Measurements from ENCODE around the gene FBLN1.

The FBLN1 gene

GRCh38 chr22:45576273-45576625 lies 73.6 kb downstream of the FBLN1 start:
- in situ Hi-C loops (cut with MboI; ENCODE audit: low sequenced_read_pairs, unreplicated experiment) = loop anchor here (5.0 kb wide), 1 partner anchor 391 kb away; no protein-coding TSS in a partner anchor
- TF ChIP-seq CTCF (IDR thresholded peaks at IDR 0.05; ENCODE audit: borderline replicate concordance, control extremely low read depth, extremely low read depth, insufficient read depth, missing control alignments) = no peak
- DNase-seq (ENCODE audit: low spot score) = no peak

GRCh38 chr22:45576730-45577464 lies 74.2 kb downstream of the FBLN1 start:
- in situ Hi-C loops (cut with MboI; ENCODE audit: low sequenced_read_pairs, unreplicated experiment) = loop anchor here (5.0 kb wide), 1 partner anchor 390 kb away; no protein-coding TSS in a partner anchor
- TF ChIP-seq CTCF (IDR thresholded peaks at IDR 0.05; ENCODE audit: borderline replicate concordance, control extremely low read depth, extremely low read depth, insufficient read depth, missing control alignments) = no peak
- no peak for DNase-seq (ENCODE audit: low spot score)

- DNase-seq (ENCODE audit: low spot score) = peak; percentile 87
- in situ Hi-C loops (cut with MboI; ENCODE audit: low sequenced_read_pairs, unreplicated experiment) = loop anchor here (5.0 kb wide), 1 partner anchor 389 kb away; no protein-coding TSS in a partner anchor
- peak; percentile 96 for TF ChIP-seq CTCF (IDR thresholded peaks at IDR 0.05; ENCODE audit: borderline replicate concordance, control extremely low read depth, extremely low read depth, insufficient read depth, missing control alignments)
Measured at GRCh38 chr22:45577746-45578523, 75.3 kb downstream of the FBLN1 start.

GRCh38 chr22:45578524-45579147 lies 76.0 kb downstream of the FBLN1 start:
- in situ Hi-C loops (cut with MboI; ENCODE audit: low sequenced_read_pairs, unreplicated experiment) = loop anchor here (5.0 kb wide), 1 partner anchor 389 kb away; no protein-coding TSS in a partner anchor
- no peak for TF ChIP-seq CTCF (IDR thresholded peaks at IDR 0.05; ENCODE audit: borderline replicate concordance, control extremely low read depth, extremely low read depth, insufficient read depth, missing control alignments)
- DNase-seq (ENCODE audit: low spot score) = no peak

- in situ Hi-C loops (cut with MboI; ENCODE audit: low sequenced_read_pairs, unreplicated experiment) = loop anchor here (5.0 kb wide), 1 partner anchor 388 kb away; no protein-coding TSS in a partner anchor
- no peak for DNase-seq (ENCODE audit: low spot score)
- no peak for TF ChIP-seq CTCF (IDR thresholded peaks at IDR 0.05; ENCODE audit: borderline replicate concordance, control extremely low read depth, extremely low read depth, insufficient read depth, missing control alignments)
Measured at GRCh38 chr22:45579306-45579705, 76.6 kb downstream of the FBLN1 start.
